Measurements from ENCODE around the gene COMMD3.

DNA sequence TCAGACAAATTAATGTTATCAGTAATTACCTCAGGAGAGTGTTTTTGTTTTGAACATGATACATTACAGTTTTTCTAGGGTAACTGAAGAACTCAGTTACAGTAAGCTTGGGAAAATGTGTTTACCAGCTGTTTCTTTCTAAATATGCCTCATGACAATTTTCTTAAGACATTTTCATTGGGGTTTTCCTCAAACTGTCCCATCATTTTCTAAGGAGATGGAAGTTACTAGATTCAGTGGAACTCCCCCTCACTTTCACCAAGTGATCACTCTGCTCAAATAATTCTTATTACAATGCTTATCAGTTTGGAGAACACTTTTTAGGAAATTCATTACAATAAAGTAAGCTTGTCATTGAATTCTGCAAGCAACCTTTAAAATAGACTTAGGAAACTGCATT is 22.7 kb downstream of the COMMD3 start:
- TF ChIP-seq POLR2A (IDR thresholded peaks at IDR 0.05) (no peak), CTCF (IDR thresholded peaks at IDR 0.05) (no peak)
